Ovary (tissue), 3 donors: Measurements from ENCODE around the gene CMBL.

ENCODE experiments used
- POLR2A ChIP-seq: fragments of 450-650 bp; IDR thresholded peaks from one replicate; pipeline ENCODE4 v1.6.1; 2017; ENCODE audit warnings: antibody characterized with exemption, mild to moderate bottlenecking, moderate library complexity
- TF ChIP-seq, protein P1 (sequence below), 3 donors: fragments of 450-650 bp in 2 of 3; fragments of 200-600 bp in 1 of 3; IDR thresholded peaks; one replicate each; pipeline versions ENCODE4 v1.5.1 to v1.8.0; 2016 to 2022; ENCODE audit warnings: antibody characterized with exemption in 3 of 3, mild to moderate bottlenecking in 1 of 3
- donor health status: DM: no; HTN: no; CAD: no.

GRCh38 chr5:10250806-10251276 is 56.9 kb downstream of the CMBL start:
- TF ChIP-seq, protein P1, sequence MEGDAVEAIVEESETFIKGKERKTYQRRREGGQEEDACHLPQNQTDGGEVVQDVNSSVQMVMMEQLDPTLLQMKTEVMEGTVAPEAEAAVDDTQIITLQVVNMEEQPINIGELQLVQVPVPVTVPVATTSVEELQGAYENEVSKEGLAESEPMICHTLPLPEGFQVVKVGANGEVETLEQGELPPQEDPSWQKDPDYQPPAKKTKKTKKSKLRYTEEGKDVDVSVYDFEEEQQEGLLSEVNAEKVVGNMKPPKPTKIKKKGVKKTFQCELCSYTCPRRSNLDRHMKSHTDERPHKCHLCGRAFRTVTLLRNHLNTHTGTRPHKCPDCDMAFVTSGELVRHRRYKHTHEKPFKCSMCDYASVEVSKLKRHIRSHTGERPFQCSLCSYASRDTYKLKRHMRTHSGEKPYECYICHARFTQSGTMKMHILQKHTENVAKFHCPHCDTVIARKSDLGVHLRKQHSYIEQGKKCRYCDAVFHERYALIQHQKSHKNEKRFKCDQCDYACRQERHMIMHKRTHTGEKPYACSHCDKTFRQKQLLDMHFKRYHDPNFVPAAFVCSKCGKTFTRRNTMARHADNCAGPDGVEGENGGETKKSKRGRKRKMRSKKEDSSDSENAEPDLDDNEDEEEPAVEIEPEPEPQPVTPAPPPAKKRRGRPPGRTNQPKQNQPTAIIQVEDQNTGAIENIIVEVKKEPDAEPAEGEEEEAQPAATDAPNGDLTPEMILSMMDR (IDR thresholded peaks at IDR 0.05) = no peak
- no peak for TF ChIP-seq POLR2A
